Middle frontal gyrus (tissue), 1 donor: Measurements from ENCODE around the gene PRR4.

Experiments
- DNase-seq: peaks from one replicate; pipeline ENCODE4 v3.0.0-alpha.2; 2015; ENCODE audit warnings: low spot score; ENCODE audit errors: extremely low spot score

PRR4 gene

GRCh38 chr12:10849425-10849878 is at the start of gene PRR4:
TSS of gene PRR4 (minus strand) at chr12:10849475. CDS start at chr12:10849437, 38 bp downstream.
- no peak for DNase-seq

- DNase-seq = no peak
These were observed 47.6 kb upstream of the PRR4 start for GRCh38 chr12:10896854-10897253.

- no peak for DNase-seq
These were observed 42.7 kb upstream of the PRR4 start for GRCh38 chr12:10891937-10892336.

GRCh38 chr12:10889226-10889625 is 40.0 kb upstream of the PRR4 start:
- no peak for DNase-seq

- DNase-seq = no peak
These were observed 34.9 kb upstream of the PRR4 start, which contains the start of gene PRH1 for GRCh38 chr12:10884086-10884725. TSS of gene PRH1 (minus strand) at chr12:10884255. CDS start at chr12:10884217, 38 bp downstream.

- DNase-seq = no peak
These were observed 24.1 kb upstream of the PRR4 start for GRCh38 chr12:10873378-10873777.

GRCh38 chr12:10867381-10867780 is 18.1 kb upstream of the PRR4 start:
- DNase-seq = no peak

GRCh38 chr12:10863512-10864218 is 14.4 kb upstream of the PRR4 start:
- no peak for DNase-seq

GRCh38 chr12:10861366-10861765 is 12.1 kb upstream of the PRR4 start:
- no peak for DNase-seq

GRCh38 chr12:10855807-10856206 is 6.5 kb upstream of the PRR4 start:
- DNase-seq = no peak

- DNase-seq = no peak
These were observed 4.5 kb upstream of the PRR4 start for GRCh38 chr12:10853776-10854175.

GRCh38 chr12:10851243-10851858 is 2.1 kb upstream of the PRR4 start:
- no peak for DNase-seq

GRCh38 chr12:10847744-10848143 is 1.5 kb downstream of the PRR4 start:
- DNase-seq = no peak

GRCh38 chr12:10842862-10843261 is 6.4 kb downstream of the PRR4 start:
- no peak for DNase-seq

GRCh38 chr12:10838461-10838860 is 10.8 kb downstream of the PRR4 start:
- no peak for DNase-seq

- DNase-seq = no peak
These were observed 19.3 kb downstream of the PRR4 start for GRCh38 chr12:10829994-10830393.

- DNase-seq = no peak
These were observed 23.0 kb downstream of the PRR4 start, which contains the start of gene TAS2R10 for GRCh38 chr12:10826258-10826657. TSS of gene TAS2R10 (minus strand) at chr12:10826358. CDS start at chr12:10826269, 89 bp downstream.

GRCh38 chr12:10824957-10825356 is 24.3 kb downstream of the PRR4 start:
- no peak for DNase-seq

GRCh38 chr12:10811883-10812536 is 37.3 kb downstream of the PRR4 start:
- DNase-seq = no peak

- DNase-seq = no peak
These were observed 39.2 kb downstream of the PRR4 start, which contains the start of gene TAS2R9 for GRCh38 chr12:10810068-10810467. TSS of gene TAS2R9 (minus strand) at chr12:10810168. CDS start at chr12:10810075, 93 bp downstream.

GRCh38 chr12:10807186-10807585 is 42.1 kb downstream of the PRR4 start, which contains the start of gene TAS2R8:
TSS of gene TAS2R8 (minus strand) at chr12:10807286. CDS start at chr12:10806980, 306 bp downstream.
- DNase-seq = no peak
